ENCODE results near the gene BCAS3. TPM values are rescaled to one million over a fixed set of nuclear protein-coding genes. Genes with fewer than 3 reads are reported as not detected.

BCAS3 gene
- total RNA-seq, 4 donors from 2014 or later = 20.7 to 76.3 (median 39.8) TPM

DNA sequence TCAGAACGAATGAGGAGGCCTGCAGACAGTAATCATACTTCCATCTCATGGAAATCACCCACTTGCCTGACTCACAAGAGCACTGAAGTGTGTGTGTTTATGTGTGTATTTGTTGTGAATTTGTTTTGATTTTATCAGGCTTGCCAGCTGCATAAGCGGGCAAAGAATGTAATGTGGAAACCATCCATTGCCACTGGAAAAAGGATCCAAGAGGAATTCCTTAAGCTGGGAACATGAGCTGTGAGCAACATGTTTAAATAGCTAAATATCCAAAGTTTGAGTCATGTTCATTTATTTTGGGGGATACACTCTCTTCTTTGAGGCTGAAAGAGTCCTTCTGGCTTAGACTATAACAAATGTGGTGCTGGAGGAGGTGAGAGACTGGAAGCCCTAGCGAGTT lies 523.6 kb downstream of the BCAS3 start:
- TF ChIP-seq EP300 (IDR thresholded peaks at IDR 0.05; ENCODE audit: low read depth) (no peak), POLR2AphosphoS5 (IDR thresholded peaks at IDR 0.05) (peak in 1 of 3 donors; percentile 55)
- H3K4me3 ChIP-seq = no peak overlapping the region
- H3K9me3 ChIP-seq = no peaks in the 10 kb centered on the region
- H3K27me3 ChIP-seq = no peaks in the 10 kb centered on the region
- no peak for DNase-seq
- H3K27ac ChIP-seq = peak overlapping the region; percentile 34 to 61 (median 50)
- H3K36me3 ChIP-seq = no peaks in the 10 kb centered on the region
- in situ Hi-C loops (cut with MboI; ENCODE audit: low pct_ligation_motif_present in 1 of 4, low pct_unique_long_range_greater_than_20kb in 1 of 4, low sequenced_read_pairs in 3 of 4) = no loop called here
- intact Hi-C loops (cut with DNase I; ENCODE audit: low total_unique reads) = no loop called here
- no peaks in the 10 kb centered on the region for H3K4me1 ChIP-seq
- 69 to 80% methylated on average over 1 to 3 of the region's 3 CpGs for WGBS, 2 donors (ENCODE audit: low coverage in 1 of 2)

DNA sequence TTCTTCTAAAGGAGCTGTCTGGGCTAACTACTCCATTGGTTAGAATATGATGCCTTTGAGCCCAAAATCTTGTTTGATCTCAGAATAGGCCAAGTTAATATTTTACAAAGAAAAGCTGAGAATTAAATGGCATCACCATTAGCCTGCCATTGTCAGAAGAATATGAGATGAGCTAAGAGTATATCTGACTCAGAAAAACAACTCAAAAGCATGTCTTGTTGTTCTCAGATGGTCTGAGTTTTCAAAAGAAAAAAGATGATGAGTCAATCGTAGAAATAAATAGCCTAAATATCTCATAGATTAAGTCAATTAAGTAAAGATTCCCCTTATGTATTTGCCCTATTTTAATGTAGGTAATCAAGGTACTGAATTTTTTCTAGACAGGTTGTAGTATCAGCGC lies 524.9 kb downstream of the BCAS3 start:
- DNase-seq = no peak
- H3K9me3 ChIP-seq = no peaks in the 10 kb centered on the region
- no peak overlapping the region for H3K4me3 ChIP-seq
- H3K36me3 ChIP-seq = no peaks in the 10 kb centered on the region
- no peaks in the 10 kb centered on the region for H3K27me3 ChIP-seq
- H3K27ac ChIP-seq = peak overlapping the region in 2 of 4 donors; percentile 51 to 58
- TF ChIP-seq, protein P1, sequence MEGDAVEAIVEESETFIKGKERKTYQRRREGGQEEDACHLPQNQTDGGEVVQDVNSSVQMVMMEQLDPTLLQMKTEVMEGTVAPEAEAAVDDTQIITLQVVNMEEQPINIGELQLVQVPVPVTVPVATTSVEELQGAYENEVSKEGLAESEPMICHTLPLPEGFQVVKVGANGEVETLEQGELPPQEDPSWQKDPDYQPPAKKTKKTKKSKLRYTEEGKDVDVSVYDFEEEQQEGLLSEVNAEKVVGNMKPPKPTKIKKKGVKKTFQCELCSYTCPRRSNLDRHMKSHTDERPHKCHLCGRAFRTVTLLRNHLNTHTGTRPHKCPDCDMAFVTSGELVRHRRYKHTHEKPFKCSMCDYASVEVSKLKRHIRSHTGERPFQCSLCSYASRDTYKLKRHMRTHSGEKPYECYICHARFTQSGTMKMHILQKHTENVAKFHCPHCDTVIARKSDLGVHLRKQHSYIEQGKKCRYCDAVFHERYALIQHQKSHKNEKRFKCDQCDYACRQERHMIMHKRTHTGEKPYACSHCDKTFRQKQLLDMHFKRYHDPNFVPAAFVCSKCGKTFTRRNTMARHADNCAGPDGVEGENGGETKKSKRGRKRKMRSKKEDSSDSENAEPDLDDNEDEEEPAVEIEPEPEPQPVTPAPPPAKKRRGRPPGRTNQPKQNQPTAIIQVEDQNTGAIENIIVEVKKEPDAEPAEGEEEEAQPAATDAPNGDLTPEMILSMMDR (IDR thresholded peaks at IDR 0.05) = no peak
- H3K4me1 ChIP-seq = no peaks in the 10 kb centered on the region
- in situ Hi-C loops (cut with MboI; ENCODE audit: low pct_ligation_motif_present in 1 of 4, low pct_unique_long_range_greater_than_20kb in 1 of 4, low sequenced_read_pairs in 3 of 4) (no loop called here), intact Hi-C loops (cut with DNase I; ENCODE audit: low total_unique reads) (no loop called here)
- WGBS, 2 donors (ENCODE audit: low coverage in 1 of 2) = 92 to 95% methylated on average over 2 of the region's 2 CpGs

DNA sequence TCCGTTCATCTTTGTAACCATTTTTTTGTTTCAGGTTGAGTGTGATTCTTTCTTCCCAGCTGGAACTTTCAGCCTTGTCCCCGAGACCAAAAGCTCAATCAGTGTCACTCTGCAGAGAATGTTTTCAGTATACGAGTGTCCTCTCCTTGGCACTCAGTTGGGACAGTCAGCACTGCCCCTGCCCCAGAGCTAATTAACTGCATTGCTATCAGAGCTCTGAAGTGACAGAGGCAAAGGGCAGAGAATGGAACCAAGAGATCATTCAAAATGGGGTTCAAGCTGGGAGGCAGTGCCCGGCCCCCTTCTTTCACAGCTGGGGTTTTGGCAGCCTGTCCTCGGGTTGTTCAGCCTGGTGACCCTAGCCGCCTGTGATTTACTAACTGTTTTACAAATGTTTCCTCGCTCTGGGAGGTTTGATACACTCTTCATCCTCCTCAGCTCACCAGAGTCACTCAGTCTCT lies 526.0 kb downstream of the BCAS3 start:
- WGBS, 2 donors (ENCODE audit: low coverage in 1 of 2) = 61 to 75% methylated on average over 5 to 7 of the region's 7 CpGs
- in situ Hi-C loops (cut with MboI; ENCODE audit: low pct_ligation_motif_present in 1 of 4, low pct_unique_long_range_greater_than_20kb in 1 of 4, low sequenced_read_pairs in 3 of 4) = no loop called here
- peak overlapping the region; percentile 38 to 58 (median 48) for H3K27ac ChIP-seq

DNA sequence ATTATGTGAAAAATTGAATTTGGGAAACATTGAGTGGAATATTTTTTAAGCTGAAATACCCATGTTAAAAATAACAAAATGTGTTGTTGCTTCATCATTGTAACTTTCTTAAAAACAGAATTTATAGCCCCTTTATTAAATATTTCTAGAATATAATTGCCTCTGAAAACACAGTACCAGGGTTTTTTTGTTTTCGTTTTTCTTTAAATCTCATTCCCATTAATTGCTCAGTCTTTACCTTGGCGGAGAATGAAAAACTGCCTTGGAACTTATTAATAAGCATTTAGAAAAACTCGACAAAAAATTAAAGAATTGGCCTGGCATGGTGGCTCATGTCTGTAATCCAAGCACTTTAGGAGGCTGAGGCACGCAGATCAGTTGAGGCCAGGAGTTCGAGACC lies 526.8 kb downstream of the BCAS3 start:
- H3K9me3 ChIP-seq = no peaks in the 10 kb centered on the region
- no peaks in the 10 kb centered on the region for H3K36me3 ChIP-seq
- peaks cover 0 to 7% (median 0%) of the 10 kb centered on the region in 4 donors for H3K4me1 ChIP-seq
- no peaks in the 10 kb centered on the region for H3K27me3 ChIP-seq
- WGBS, 2 donors (ENCODE audit: low coverage in 1 of 2) = 78 to 87% methylated on average over 5 of the region's 5 CpGs
- peak overlapping the region; percentile 20 to 58 (median 30) for H3K27ac ChIP-seq
- H3K4me3 ChIP-seq = no peak overlapping the region
- no peak for DNase-seq
- in situ Hi-C loops (cut with MboI; ENCODE audit: low pct_ligation_motif_present in 1 of 4, low pct_unique_long_range_greater_than_20kb in 1 of 4, low sequenced_read_pairs in 3 of 4) (no loop called here), intact Hi-C loops (cut with DNase I; ENCODE audit: low total_unique reads) (no loop called here)
- TF ChIP-seq, protein P1 (IDR thresholded peaks at IDR 0.05) = no peak
- TF ChIP-seq POLR2AphosphoS5 (IDR thresholded peaks at IDR 0.05) = no peak
- no peak for TF ChIP-seq POLR2A (IDR thresholded peaks at IDR 0.05)
- TF ChIP-seq EP300 (IDR thresholded peaks at IDR 0.05; ENCODE audit: low read depth) = no peak

More for the DNA sequence above, 526.0 kb downstream of the BCAS3 start:
- H3K9me3 ChIP-seq = no peaks in the 10 kb centered on the region
- no peak for DNase-seq
- peaks cover 0 to 7% (median 0%) of the 10 kb centered on the region in 4 donors for H3K4me1 ChIP-seq
- no peak overlapping the region for H3K4me3 ChIP-seq
- no peaks in the 10 kb centered on the region for H3K36me3 ChIP-seq
- TF ChIP-seq EP300 (IDR thresholded peaks at IDR 0.05; ENCODE audit: low read depth) (no peak), POLR2AphosphoS5 (IDR thresholded peaks at IDR 0.05) (no peak), POLR2A (IDR thresholded peaks at IDR 0.05) (no peak)
- TF ChIP-seq, protein P1 (IDR thresholded peaks at IDR 0.05) = no peak
- intact Hi-C loops (cut with DNase I; ENCODE audit: low total_unique reads) = no loop called here
- no peaks in the 10 kb centered on the region for H3K27me3 ChIP-seq

DNA sequence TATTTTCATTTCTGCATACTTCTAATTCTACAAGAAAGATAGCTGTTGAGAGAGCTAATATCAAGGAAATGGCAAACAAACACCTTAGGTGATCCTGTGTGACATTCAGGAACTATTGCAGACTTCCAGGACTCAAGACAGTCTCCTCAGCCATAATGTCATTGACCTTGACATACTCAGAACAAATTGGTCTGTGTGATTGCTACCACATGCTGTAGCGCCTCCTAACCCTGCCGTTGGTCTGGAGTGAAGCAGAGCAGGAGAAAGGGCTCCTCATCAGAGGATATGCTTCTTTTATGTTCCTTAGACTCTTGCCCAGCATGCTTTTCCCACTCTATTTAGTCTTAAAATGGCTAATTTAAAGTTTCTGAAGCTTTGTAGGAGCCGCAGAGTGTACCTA lies 527.8 kb downstream of the BCAS3 start:
- H3K27me3 ChIP-seq = no peaks in the 10 kb centered on the region
- no peak for DNase-seq
- intact Hi-C loops (cut with DNase I; ENCODE audit: low total_unique reads) (no loop called here), in situ Hi-C loops (cut with MboI; ENCODE audit: low pct_ligation_motif_present in 1 of 4, low pct_unique_long_range_greater_than_20kb in 1 of 4, low sequenced_read_pairs in 3 of 4) (no loop called here)
- H3K27ac ChIP-seq = peak overlapping the region in 1 of 4 donors; percentile 24
- H3K4me1 ChIP-seq = peaks cover 0 to 11% (median 0%) of the 10 kb centered on the region in 4 donors
- H3K4me3 ChIP-seq = no peak overlapping the region
- no peaks in the 10 kb centered on the region for H3K36me3 ChIP-seq
- H3K9me3 ChIP-seq = no peaks in the 10 kb centered on the region
- WGBS, 2 donors (ENCODE audit: low coverage in 1 of 2) = 82 to 94% methylated on average over 3 of the region's 3 CpGs
- TF ChIP-seq POLR2A (IDR thresholded peaks at IDR 0.05) = no peak
- TF ChIP-seq POLR2AphosphoS5 (IDR thresholded peaks at IDR 0.05) = no peak
- TF ChIP-seq EP300 (IDR thresholded peaks at IDR 0.05; ENCODE audit: low read depth) = no peak
- TF ChIP-seq, protein P1 (IDR thresholded peaks at IDR 0.05) = no peak

All from transverse colon (tissue), 4 donors.